ENCODE measurements around the gene PLEKHG3.
"Not testable (repeated sequence)": the region's sequence is repeated elsewhere in the genome, so short reads cannot be mapped to it uniquely, and the experiment has no call there.

PLEKHG3 gene

DNA sequence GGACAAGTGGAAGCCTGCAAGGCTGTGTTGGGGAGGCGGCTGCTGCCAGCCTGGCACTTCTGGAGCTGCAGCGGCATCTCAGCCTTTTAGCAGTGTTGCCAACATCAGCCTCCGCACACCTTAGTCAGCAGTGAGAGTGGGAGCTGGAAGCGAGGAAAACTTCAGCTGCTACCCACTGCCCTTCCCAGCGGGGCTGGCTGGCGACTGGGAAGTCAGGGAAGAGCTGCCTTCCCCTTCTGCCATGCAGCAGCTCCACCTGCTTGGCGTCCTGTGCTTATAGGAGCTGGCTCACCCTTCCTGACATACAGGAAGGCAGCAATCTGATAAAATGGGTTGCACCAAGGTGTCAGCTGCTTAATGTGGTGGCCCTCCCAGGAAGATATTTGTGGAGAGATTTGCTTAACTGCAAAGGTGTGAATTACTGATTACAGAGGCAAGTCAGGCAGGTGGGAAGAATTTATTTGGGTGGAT, 15.4 kb upstream of the PLEKHG3 start:
- DNase-seq: no peak

DNA sequence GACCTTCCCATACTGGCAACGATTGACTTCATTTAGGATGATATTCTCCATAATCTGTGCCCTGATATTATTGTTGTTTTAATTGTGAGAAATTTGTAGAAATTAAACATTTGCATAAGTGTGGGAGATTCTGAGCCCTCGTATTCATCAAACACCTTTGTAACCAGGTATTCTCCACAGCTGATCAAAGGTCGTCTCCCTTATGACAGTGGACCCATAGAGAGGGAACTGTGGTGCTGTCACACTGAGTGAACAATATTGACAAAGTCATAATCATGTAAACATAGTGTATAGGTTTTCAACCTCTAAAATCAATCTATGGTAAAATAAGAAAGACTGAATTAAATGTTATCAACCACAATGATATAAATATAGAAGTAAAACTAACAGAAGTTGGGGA, 14.9 kb upstream of the PLEKHG3 start:
- DNase-seq: no peak

DNA sequence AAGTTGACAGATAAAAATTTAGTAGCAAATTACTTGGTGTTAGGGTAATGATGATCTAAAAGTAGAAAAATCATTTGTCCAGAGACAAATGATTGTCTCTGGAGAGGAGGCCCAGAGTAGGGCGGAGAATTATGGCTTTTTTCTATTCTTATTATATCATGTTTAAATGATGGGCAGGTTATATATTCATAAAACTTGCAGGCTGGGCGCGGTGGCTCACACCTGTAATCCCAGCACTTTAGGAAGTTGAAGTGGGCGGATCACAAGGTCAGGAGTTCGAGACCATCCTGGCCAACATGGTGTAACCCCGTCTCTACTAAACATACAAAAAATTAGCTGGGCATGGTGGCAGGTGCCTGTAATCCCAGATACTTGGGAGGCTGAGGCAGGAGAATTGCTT, 13.6 kb upstream of the PLEKHG3 start:
- not testable (repeated sequence) for DNase-seq

DNA sequence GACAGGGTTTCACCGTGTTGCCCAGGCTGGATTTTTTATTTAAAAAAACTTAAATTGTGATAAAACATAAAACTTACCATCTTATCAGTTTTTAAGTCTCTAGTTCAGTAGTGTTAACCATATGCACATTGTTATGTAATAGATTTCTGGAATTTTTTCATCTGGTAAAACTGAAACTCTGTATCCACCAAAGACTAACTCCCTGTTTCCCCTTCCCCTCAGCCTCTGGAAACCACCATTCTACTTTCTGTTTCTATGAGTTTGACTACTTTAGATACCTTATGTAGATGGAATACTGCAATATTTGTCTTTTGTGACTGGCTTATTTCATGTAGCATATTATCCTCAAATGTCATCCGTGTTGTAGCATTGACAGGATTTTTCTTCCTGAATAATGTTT, 12.8 kb upstream of the PLEKHG3 start:
- no peak for DNase-seq

DNA sequence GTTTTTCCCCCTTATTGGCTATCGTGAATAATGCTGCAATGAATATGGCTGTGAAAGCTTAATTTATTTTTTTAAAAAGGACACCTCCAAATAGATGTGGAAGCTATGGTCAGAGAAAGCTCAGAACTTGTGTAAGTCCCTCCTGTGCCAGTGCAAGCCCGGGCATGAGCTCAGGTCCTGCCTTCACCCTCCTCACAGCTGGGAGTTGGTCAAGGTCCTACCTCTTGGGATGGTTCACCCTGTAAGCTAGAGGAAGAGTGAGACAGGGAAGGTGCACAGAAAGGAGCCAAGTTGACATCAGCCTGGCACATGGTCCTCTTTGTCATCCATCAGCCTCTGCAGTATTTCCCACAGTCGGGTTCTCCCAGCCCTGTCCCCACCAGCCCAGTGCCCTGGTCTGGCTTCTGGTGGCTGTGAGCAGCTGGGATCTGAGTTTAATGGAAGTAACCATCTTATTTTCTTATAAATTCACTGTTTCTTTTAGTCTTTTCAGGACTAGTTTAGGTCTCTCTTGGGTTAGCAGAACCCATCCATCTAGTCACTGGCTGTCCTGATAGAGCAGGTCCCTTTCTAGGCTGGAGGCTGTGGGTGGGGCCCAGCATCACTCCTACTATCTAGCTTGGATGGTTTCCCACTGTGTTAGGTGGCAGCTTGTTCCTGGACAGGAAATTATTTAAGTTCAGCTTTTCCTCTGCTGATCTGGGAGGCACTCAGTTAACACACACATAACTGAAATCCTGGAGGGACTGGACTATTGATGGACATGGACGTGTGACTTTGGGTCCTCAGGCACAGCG, 11.8 kb upstream of the PLEKHG3 start:
- DNase-seq: no peak

DNA sequence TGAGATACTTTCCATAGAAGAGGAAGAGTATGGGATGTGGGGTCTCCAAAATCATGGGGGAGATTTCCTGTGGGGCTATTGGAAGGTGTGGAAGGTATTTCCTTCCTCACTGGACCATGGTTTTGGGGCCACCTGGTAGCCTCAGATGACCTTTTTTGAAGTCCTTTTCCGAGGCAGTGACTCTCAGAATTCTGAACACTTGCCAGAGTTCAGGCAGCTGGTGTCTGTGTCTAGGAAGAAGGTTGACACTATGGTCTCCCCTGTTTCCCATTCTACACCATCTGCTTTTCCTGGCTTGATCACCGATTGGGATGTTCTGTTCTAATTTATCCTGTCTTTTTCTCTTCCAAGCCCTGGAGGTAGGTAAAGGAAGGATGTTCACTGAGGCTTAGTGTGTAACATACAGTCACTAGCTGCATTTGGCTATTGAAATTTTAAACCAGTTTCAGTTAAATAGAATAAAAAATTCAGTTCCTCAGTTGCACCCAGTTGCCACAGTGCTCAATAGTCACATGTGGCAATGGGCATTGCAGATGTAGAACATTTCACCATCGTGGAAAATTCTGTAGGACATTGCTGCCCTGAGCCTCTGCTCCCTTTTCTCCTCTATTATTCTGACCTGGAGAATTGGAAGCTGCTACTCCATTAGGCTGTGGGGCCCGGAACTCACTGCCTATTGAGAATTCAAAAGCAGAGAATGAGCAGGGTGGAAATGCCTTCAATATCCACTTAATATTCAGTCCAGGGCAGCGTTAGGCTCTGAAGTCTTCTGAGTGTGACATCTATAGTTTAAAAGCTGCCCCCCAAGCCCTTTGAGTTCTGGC, 11.0 kb upstream of the PLEKHG3 start:
- DNase-seq: no peak

DNA sequence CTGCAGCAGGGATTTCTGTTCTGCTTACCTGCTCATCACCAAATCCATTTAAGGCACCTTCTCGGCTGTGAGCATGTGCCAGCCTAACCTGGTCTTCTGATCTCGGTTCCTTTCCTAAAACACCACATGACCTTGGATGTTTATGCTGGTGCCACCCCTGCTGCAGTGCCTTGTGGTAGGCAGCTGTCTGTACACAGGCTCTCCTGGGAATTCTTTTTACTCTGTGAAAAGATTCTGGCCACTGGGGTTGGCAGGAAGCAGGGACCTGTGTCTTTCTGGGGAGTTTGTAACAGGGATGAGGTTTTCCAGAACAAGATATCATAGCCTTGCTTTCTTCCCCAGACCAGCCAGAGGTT, 10.4 kb upstream of the PLEKHG3 start:
- no peak for DNase-seq

DNA sequence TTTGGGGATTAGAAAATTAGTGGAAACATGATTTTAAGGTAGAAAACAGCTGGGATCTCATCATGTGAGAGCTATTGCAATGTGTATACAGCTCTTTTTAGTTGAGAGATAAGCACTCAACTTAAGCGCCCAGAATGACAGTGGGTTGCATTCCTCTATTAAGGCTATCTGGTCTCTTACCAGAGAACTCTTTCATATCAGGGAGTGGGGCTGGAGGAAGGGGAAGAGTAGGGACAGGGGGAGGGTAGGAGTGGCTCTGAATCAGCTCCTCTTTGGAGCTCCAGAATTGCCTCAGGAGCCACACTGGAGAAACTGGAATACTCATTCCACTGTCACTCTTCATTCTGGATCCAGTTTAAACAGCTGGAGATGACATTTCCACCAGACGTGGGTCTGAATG, 9.2 kb upstream of the PLEKHG3 start:
- no peak for DNase-seq

DNA sequence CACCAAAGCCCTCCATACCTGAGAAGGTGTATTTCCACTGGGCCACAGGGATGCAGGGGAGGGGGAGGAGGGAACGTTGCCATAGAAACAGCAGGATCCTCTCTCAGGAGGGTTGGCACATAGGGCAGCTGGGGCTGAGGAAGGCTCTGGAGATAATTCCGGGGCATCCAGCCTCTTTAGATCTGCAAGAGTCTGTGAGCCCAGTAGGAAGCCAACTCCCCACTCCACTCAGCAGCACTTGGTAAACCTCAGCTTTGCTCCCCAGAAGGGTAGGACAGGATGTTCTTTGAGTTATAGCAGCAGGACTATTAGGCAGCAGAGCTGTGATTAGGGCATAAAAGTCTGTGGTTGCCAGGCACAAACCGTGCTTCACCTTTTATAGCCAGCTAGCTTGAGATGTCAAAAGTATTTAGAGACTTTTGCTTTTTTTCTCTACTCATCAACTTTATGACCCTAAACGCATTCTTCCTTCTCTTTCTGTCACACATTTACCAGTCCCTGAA, 7.8 kb upstream of the PLEKHG3 start:
- DNase-seq: no peak

DNA sequence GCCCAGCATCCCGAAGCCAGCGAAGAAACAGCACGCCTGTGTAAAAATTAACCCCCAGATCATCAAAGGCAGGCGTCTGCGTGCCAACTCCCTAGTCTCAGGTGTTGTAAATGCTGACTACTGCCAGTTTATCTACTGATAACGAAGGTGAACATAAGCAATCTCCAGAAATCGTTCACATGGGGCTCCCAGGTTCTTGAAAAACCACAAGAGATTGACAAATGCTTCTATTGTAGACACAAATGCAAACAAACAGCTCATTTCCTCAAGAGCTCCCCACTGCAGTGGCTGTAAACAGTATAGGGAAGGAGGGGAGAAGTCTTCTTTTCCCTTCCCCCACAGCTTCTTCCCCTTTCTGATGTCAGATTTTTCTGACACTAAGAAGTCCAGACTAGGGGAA, 5.3 kb upstream of the PLEKHG3 start:
- DNase-seq: no peak

DNA sequence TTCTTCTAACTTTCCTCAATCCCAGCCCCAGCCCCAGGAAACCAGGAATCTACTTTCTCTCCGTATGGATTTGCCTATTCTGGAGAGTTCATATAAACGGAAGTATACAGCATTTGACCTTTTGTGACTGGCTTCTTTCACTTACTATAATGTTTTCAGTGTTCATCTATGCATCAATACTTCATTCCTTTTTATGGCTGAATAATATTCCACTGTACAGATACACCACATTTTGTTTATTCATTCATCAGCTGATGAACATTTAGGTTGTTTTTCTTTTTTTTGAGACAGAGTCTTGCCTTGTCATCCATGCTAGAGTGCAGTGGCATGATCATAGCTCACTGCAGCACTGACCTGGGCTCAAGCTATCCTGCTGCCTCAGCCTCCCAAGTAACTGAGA, 3.9 kb upstream of the PLEKHG3 start:
- no peak for DNase-seq

DNA sequence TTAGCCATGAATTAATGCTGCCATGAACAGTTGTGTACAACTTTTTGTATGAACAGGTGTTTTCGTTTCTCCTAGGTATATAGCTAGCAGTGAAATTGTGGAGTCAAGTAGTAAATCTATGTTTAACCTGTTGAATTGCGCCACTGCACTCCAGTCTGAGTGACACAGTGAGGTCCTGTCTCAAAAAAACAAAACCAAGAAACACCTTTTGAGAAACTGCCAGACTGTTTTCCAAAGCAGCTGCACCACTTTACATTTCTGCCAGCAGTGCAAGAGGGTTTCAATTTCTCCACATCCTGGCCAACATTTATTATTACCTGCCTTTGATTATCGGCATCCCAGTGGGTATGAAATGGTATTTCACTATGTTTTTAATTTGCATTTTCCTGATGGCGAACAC, 3.3 kb upstream of the PLEKHG3 start:
- no peak for DNase-seq

DNA sequence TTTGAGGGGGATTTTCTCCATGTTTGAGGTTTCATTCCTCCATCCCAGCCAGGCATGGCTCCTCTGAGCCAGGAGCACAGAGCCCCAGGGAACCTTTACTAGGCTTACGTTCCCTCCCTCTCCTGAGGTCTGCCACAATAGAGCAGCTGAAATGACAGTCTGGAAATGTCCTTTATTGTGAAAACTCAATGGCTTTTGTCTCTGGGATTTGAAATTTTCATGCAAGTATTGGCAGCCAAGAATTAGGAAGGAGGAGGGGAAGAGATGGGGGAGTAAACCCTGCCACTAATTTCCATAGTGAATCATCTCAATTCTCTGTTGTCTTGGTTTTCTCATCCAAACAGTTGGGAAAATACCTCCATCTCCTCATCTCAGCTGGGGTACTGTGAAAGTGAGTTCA, 2.6 kb upstream of the PLEKHG3 start:
- DNase-seq: no peak

DNA sequence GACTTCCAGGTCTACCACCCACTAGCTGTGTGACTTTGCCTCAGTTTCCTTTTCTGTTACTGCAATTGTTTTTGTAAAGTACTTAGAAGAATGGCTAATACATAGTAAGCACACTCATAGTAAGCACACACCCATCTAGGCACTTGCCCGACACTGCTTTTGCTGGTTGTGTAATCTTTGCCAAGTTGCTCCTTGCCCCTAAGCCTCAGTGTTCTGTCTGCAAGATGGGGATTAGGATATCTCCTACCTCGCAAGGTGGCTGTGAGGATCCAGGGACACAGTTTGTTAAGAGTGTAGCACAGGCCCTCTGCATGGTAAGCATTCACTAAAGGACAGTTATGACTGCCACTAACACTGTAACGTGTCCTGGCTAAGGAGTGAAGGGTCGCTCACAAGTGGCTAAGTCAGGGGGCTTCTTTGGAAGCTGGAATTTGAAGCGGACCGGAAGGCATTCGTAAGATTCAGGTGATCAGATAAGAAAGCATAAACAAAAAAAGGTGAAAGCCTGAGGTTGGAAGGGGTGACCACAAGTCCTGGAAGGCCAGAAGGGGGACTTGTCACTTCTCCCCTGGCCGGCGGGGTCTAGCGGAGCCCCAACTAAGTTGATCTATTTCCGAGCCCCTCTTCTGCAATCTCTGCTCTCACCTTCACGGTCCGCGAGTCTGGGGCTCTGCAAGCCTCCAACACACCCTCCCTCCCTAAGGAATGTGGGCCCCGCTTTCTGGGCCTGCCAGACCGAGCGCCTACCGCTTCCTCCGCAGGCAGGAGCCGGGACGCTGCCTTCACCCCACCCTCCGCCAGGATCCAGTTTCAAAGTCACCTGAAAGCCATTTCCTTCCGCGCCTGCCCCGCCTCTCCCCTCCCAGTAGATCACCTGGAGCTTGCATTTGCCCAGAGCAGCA, 1.5 kb upstream of the PLEKHG3 start:
- DNase-seq: no peak

DNA sequence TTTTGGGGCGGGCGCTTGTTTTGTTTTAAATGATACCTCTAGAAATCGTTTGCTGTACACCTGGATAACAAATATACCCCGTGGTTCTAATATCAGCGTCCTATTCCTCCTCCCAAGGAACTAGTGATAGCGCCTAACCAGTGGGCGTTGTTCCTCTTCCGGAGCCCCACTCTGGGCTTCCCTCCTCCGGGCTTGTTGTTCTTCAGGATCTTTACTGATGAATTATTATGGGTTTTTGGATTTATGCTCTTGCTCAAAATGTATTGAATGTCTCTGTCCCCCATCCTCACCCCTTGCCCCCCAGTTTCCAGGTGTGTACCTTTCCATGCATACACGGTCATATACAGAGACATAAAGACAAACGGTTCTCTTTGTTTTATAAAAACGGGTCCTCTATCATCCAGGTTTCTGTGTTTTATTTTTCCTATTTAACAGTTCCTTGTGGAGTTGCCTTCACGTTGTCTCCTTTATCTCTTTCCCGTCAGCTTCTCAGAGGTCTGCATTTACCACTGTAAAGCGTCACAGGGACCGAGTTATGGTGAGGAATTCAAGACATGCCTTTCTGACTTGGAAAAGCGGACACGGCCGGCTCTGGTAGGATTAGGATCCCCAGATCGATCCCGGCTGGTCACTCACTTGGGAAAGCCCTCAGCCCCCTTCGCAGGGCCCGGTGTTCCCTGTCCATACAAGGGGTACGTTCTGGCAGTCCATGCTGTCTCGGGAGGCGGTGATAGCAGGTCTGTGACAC, 655 bp upstream of the PLEKHG3 start:
- no peak for DNase-seq

DNA sequence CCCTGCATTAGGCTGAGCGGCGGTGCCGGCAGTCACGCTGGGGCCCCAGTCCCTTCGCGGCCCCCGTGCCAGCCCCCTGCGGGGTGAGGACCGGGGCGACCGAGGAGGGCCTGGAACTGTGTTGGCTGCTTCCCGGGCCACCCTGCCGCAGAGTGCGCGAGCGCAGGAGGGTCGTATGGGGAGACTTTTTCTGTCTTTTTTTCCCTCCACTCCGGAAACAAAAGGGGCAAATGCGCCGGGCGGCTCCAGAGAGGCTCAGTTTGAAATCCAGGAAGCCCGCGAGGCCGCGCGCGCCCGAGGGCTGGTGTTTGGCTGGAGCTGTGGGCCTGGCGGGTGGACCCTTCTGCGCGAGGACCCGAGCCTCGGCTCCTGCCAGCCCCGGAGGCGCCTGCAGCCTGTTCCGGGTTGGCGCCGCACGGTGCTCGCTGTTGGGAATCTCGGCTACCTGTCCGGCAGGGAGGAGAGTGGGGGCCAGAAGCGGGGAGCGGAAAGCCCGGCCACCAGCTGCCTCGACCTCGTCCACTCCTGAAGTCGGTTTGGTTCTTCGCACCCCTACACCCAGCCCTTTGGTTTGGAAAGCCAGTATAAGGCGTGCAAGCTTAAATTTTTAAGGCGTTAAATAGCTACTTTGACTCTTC, 638 bp downstream of the PLEKHG3 start:
- DNase-seq: no peak

DNA sequence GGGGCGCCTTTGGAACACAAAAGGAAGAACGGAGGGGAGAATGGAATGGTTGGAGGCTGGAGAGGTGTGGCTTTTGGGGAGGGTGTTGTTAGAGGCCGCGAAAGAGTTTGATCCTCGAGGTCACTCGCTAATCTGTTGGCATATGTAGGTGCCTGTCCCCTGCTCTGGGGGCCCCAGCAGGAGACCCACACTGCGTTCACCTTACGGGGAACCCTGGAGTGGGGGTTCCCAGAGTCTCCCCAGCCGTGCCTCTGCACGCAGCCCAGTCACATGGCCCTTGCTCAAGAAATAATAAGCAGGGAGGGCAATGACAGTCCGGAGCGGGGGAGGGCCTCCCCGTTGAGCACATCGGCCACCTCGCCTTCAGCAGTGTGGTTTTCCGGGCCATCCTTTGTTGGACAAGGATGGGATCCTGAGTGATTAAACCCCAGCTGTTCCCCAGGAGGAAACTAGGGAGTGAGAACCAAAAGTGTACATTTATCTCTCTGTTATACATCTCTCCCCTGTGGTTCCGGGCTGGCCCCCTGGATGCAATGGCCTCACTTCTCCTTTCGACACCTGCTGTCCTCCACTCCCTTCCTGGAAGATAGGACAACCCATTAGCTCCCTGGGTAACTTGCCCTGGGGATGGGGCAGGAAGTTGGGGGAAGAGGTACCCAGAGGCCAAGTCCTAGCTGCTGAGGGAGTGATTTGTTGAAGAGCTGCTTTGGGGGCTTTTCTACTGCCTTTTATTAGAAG, 1.3 kb downstream of the PLEKHG3 start:
- DNase-seq: no peak

DNA sequence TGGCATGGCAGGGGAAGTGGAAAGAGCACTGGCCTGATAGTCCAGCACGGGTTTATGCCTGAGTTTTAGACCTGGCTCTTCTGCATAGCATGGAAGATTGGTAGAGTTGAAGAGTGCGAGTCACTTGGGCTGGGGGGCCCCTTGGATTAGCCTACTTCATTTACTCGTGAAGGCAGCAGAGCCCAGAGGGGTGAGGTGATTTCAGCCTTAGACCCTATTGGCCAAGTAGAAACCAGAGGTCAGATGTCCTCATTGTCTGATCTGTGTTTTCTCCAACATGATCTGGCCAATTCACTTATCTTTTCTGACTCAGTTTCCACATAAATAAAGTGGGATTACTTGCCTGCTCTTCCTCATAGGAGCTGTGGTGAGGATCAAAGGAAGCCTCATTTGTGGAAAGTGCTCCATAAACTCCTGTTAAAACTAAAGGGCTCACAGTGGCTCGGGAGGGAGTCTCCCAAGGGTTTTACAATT, 1.9 kb downstream of the PLEKHG3 start:
- no peak for DNase-seq

DNA sequence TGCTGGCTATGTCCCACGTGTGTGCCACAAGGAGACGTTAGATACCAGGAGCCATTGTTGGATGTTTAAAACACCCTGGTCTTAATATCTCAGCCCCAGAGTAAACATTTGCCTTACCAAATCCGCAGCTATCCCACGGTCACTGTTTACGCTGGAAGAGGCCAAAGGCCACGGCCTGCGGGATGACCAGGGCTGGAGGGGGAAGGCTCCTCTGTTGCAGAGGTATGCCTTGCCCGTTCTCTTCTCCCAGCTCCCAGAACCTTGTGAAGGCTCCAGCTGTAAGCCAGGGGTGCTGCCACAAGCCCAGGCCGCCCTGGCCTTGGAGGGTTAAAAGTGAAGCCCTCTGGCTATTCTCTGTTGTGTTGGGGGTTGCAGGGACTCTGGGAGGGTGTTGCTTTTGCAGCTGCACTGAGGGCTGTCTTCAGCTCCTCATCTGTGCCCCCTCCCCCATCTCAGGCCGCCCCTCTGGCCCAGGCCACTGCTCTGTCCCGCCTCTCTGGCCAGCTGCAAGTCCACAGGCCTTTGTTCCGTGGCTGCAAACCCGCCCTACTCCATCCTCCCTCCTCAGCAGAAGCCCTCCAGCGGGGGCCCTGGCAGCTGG, 2.5 kb downstream of the PLEKHG3 start:
- DNase-seq: no peak

DNA sequence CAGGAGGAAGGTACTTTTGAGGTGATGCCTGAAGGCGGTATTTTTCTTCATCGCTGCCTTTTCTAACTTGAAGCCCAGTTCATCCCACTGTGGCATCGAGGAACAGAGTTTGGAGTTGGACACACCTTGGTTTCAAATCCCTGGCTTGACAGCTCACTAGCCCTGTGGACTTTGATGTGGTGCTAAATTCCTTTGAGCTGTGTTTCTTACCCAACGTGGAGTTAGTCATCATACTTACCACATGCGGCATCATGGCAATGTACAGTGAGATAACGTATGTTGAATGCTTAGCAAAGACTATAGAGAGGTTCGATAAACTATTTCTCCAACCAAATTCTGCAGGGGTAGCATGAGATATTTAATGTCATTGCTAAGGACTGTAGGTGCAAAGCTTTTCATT, 3.4 kb downstream of the PLEKHG3 start:
- no peak for DNase-seq

All from NCI-H774 (cell line).